ENCODE results near the gene SHC4.

GRCh38 chr15:48851956-48852355, 111.8 kb downstream of the SHC4 start:
- TF ChIP-seq, protein P1, sequence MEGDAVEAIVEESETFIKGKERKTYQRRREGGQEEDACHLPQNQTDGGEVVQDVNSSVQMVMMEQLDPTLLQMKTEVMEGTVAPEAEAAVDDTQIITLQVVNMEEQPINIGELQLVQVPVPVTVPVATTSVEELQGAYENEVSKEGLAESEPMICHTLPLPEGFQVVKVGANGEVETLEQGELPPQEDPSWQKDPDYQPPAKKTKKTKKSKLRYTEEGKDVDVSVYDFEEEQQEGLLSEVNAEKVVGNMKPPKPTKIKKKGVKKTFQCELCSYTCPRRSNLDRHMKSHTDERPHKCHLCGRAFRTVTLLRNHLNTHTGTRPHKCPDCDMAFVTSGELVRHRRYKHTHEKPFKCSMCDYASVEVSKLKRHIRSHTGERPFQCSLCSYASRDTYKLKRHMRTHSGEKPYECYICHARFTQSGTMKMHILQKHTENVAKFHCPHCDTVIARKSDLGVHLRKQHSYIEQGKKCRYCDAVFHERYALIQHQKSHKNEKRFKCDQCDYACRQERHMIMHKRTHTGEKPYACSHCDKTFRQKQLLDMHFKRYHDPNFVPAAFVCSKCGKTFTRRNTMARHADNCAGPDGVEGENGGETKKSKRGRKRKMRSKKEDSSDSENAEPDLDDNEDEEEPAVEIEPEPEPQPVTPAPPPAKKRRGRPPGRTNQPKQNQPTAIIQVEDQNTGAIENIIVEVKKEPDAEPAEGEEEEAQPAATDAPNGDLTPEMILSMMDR (IDR thresholded peaks at IDR 0.05; ENCODE audit: low read depth, low read length), result no peak
- TF ChIP-seq POLR2A (IDR thresholded peaks at IDR 0.05; ENCODE audit: extremely low read depth, insufficient read length) (no peak), MAX (IDR thresholded peaks at IDR 0.05; ENCODE audit: low read depth, low read length) (no peak), MYC (IDR thresholded peaks at IDR 0.05; ENCODE audit: low read depth, low read length) (no peak)
